ENCODE results near the gene ALKBH7.
"Not testable (repeated sequence)": the region's sequence is repeated elsewhere in the genome, so short reads cannot be mapped to it uniquely, and the experiment has no call there.

The ALKBH7 gene

GRCh38 chr19:6400062-6400944 lies 27.7 kb downstream of the ALKBH7 start:
- not testable (repeated sequence) for DNase-seq

GRCh38 chr19:6402058-6402457 lies 29.5 kb downstream of the ALKBH7 start:
- no peak for DNase-seq

GRCh38 chr19:6402837-6403608 lies 30.4 kb downstream of the ALKBH7 start:
- DNase-seq, result peak in 54 of 56 donors; percentile 3 to 90 (median 70)

- DNase-seq, result no peak
Observed at GRCh38 chr19:6406401-6406800, 33.8 kb downstream of the ALKBH7 start.

DNA sequence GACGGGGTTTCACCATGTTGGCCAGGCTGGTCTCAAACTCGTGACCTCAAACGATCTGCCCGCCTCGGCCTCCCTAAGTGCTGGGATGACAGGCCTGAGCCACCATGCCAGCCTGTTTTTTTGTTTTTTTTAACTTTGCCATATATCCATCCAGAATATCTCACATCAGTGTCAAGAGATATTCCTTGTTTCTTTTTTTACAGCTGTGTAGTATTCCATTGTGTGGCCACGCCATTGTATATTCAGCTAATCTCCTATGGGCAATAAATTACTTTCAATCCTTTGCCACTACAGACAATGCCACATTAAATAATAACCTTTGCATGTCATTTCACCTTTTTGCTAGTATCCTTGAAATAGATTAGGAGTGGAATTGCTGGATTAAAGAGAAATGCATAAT lies 36.8 kb downstream of the ALKBH7 start:
- no peak for DNase-seq

DNA sequence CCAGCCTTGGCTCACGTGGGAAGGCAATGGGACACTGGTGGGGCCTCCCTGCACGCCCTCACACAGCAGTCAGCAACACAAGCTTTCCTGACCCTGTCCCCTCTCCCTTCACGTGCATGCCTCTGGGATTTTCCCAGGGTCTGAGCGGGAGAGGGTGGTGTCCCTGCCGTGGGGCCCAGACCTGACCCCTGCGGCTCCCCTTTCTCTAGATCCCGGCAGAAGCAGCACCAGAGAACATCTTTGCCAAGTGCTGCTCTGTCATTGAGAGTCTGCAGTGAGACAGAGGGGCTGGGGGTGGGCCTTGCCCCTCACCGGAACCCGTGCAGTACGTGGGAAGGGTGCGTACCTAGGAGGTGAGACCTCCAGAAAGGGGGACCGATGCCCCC lies 39.5 kb downstream of the ALKBH7 start:
- no peak for DNase-seq

- DNase-seq, result peak in 1 of 56 donors; percentile 3
Observed at GRCh38 chr19:6412447-6413091, 40.0 kb downstream of the ALKBH7 start.

GRCh38 chr19:6413291-6413690 lies 40.7 kb downstream of the ALKBH7 start:
- DNase-seq, result no peak

DNA sequence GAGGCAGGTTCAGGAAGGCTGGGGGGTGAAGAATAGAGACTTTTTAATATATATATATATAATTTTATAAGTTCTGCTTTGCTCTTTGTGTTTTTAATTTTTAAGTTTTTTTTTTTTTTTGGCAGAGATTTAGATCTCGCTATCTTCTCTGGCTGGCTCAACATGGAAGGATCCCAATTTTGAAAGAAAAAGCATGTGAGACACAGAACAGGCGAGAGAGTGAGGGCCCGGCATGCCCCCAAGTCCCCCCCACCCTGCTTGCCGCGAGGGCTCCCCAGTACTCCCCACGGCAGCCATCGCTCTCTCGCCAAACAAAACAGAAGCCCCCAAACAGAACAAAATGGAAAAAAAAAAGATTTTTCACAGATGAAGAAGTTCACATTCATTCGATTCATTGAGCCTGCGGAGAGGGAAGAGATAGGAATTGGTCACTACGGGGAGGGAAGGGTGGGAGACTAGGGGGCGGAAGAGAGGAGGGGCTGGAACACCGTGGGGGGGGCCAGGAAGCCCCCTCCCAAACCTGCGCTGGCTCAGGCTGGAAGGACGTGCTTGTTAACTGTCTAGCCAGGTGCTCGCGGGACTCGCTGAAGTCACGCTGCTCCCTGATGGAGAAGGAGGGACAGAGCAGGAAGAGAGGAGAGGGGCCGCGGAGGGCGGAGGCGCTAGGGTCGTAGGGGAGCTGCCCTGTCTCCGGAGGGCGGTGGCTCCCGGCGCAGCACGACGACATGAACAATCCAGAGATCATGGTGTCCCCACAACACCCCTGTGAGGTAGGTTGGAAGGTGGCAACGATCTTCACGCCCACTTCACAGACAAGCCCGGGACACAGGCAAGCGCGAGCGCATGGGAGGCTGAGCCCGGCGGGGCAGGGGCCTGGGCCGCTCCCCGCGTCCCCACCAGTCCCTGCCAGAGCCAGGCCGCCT lies 41.4 kb downstream of the ALKBH7 start:
- DNase-seq, result no peak

- DNase-seq, result no peak
Observed at GRCh38 chr19:6414793-6415590, 42.4 kb downstream of the ALKBH7 start.

DNA sequence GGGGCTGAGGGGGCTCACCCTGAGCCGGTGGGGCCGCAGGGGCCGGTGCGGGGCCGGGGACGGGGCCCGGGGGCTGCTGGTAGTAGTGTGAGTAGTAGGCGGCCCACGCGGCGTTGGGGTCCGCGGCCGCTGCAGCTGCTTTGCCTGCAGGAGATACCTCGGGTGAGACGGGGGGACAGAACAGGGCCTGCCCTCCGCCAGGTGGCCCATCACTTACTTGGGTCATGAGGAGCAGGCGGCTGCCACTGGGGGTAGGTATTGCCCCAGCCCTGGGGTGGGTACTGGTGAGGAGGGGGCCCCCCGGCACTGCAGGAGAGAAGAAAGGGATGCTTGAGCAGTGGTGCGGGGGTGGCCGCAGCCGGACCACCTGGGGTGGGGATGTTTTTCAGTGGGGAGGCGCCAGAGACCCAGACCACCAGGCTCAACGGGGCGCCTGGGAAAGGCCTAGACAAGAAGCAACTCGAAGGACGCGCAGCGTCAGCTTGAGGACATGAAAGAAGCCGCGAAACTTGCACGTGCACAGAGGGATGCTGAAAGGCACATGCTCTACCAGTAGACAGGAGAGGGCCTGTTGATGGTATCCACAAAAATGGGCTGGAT lies 43.1 kb downstream of the ALKBH7 start:
- DNase-seq, result no peak

DNA sequence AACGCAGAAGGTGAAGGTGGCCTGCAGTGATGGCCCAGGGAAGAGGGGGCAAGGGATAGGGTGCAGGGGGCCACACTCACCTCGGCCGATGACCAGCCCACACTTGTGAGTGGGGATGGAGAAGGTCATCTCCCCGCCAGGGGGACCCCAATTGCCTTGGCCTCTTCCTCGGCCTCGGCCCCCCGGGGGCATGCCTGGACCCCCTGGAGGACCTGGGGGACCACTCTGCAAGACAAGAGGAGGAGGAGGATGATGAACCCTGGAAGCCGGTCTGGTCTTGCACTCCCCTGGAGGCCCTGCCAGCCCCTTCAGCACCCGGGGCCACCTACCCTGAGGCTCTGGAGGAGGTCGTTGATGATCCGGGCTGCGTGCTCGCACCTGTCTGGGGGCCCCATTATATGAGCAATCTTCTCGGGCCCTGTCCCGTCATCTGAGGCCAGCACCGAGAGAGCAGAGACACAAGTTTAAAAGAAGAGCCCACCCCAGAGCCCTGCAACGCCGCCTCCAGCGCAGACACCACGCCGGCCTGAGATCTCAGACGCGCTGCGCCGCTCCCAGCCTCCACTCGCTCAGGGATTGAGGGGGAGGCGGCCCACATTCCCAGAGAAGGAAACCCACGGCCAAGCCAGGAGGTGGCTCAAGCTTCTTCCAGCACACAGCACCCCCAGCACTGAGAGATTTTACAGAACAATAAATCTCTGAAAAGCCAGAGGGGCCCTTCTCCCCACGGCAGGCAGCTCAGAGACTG lies 44.2 kb downstream of the ALKBH7 start:
- DNase-seq, result no peak

- DNase-seq, result peak in 35 of 56 donors; percentile 6 to 72 (median 38)
Observed at GRCh38 chr19:6417713-6418561, 45.3 kb downstream of the ALKBH7 start.

DNA sequence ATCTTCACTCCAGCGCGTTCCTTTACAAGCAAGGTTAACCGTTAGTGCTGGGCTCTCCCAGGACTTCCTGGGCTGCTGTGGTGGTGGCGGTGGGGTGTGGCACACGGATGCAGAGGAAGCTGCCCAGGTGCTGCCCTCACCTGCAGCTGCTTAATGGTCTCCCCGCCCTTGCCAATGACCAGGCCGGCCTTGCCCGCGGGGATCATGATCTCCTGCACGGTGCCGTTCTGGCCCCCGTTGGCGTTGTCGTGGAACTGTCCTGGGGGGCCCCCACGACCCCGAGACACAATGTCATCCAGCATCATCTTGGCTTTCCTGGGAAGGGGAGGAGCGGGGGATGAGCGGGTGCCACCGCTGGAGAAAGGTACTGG lies 46.0 kb downstream of the ALKBH7 start:
- DNase-seq, result no peak

GRCh38 chr19:6421075-6422014 lies 48.8 kb downstream of the ALKBH7 start:
- no peak for DNase-seq

DNA sequence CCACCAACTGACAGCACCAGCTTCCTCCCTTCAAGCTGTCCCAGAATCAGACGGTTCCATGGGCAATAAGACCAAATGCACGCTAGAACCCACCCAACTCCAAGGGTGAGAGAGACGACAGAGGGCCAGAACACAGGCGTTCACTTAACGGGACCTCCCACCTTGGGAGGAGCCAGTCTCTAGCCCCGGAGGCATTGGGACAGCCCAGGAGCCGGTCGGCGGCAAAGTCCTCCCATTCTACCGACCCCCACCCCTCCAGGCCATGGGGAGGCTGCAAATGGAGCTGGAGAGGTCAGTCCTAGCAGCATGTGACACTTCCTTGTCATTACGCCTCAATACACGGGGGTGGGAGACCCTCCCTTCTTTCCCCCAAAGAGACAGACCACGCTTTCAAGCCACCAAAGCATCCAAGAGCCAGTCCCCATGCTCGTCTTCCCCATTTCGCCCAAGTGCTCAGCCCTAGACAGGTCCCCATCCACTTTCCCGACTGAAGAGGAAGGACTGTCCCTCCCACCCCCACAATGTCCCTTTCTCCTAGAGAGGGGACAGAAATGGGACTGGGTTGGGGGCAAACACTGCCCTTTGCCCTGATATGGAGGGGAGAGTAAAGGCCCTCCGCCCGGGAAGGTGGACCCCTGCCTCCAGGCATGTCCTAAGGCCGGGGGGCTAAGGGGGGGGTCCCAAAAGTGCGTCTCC lies 51.1 kb downstream of the ALKBH7 start:
- DNase-seq, result peak in 2 of 56 donors; percentile 9 to 25

All from amygdala (tissue), 56 donors.